Body of pancreas (tissue), 4 donors: Measurements from ENCODE around the gene LRRC73. TPM values are rescaled to one million over a fixed set of nuclear protein-coding genes. Genes with fewer than 3 reads are reported as not detected.

Experiments
- ATAC-seq: fragments of 150-250 bp; one replicate; pipeline ENCODE4 v1.9.1; 2016
- DNase-seq, 4 donors: peaks; one replicate each; pipeline ENCODE4 v3.0.0-alpha.2; 2019
- H3K27ac ChIP-seq, 4 donors: fragments of 200-600 bp; sonication (generic); 1 replicate in 3 of 4; 2 replicates in 1 of 4; pipeline versions ENCODE4 v1.5.1 to v1.6.1; 2016 to 2019; ENCODE audit warnings: mild to moderate bottlenecking in 1 of 4, mixed read lengths in 1 of 4, moderate library complexity in 1 of 4
- H3K27me3 ChIP-seq, 2 donors: fragments of 200-600 bp; sonication (generic); one replicate each; pipeline ENCODE4 v1.6.0; 2016; ENCODE audit warnings: mild to moderate bottlenecking in 1 of 2
- H3K36me3 ChIP-seq, 2 donors: fragments of 200-600 bp; sonication (generic); replicated peaks in 1 of 2; 2 replicates each; pipeline ENCODE4 v1.5.1; 2016; ENCODE audit warnings: low read depth in 2 of 2; ENCODE audit not compliant: insufficient read depth in 1 of 2
- H3K4me1 ChIP-seq: fragments of 200-600 bp; sonication (generic); one replicate; pipeline ENCODE4 v1.6.0; 2016
- H3K4me3 ChIP-seq, 2 donors: fragments of 200-600 bp; sonication (generic); 1 replicate in 1 of 2; 2 replicates in 1 of 2; pipeline ENCODE4 v1.5.1; 2016 to 2019
- H3K9me3 ChIP-seq, 3 donors: fragments of 200-600 bp; sonication (generic); 1 replicate in 2 of 3; 2 replicates in 1 of 3; pipeline ENCODE4 v1.5.1; 2016
- CTCF ChIP-seq, 7 experiments: fragments of 450-650 bp in 4 of 7; fragments of 200-600 bp in 3 of 7; sonication (generic) in 3 of 7; IDR thresholded peaks; one replicate each; pipeline ENCODE4 v1.5.1; 2016 to 2019; ENCODE audit warnings: antibody characterized with exemption in 7 of 7
- POLR2A ChIP-seq, 3 donors: fragments of 450-650 bp; IDR thresholded peaks; one replicate each; pipeline ENCODE4 v1.6.1; 2016; ENCODE audit warnings: antibody characterized with exemption in 3 of 3, mild to moderate bottlenecking in 2 of 3
- WGBS, 2 donors: methylation state at CpG; one replicate each; pipeline ENCODE4 v1.1.5; 2017; 5-methylcytosine and 5-hydroxymethylcytosine counted together
- intact Hi-C: fragments of 100-400 bp; cut with DNase I; formaldehyde crosslinking; loops from one replicate; pipeline ENCODE4 v1.15.1; 2023
- total RNA-seq, 2 donors: library from RNA; depleted of rRNA; stranded (reverse); fragments of >200 nt; gene quantifications; one replicate each; pipeline ENCODE4 v1.1.0, GENCODE V29; 2016

The LRRC73 gene
- total RNA-seq, 2 donors from 2014 or later: not detected

DNA sequence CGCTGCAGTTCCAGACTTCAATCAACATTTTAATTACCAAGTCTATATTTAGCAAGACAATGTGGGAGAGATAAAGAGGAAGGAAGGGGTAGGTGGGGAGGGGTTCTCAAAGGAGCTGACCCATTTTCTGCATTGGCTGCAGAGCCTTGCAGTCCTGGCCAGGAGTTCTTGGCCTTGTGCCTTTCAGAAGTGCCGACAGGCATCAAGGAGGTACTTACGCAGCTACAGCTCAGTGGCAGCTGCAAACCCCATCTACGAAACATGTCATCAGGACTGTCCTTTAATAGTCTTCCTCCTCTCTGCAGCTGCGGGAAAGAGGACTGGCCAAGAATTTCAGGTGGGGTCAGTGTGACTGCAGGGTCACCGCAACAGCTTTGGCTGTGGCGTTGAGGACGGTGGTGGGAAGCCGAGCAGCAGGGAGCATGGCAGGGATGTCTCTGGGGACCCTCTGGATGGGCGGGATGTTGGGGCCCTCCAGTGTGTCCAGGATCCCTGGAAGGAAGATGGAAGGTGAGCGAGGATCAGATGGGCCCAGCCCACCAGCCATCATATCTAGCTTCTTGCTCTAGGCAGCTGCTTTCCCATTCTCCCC, 1.8 kb upstream of the LRRC73 start:
- WGBS, 2 donors: 78 to 89% methylated on average over 11 of the region's 11 CpGs
- DNase-seq: no peak
- ATAC-seq: no peak
- H3K27ac ChIP-seq: no peak overlapping the region
- H3K36me3 ChIP-seq: peaks cover 3 to 20% of the 10 kb centered on the region in 2 donors
- TF ChIP-seq CTCF (IDR thresholded peaks at IDR 0.05) (no peak), POLR2A (IDR thresholded peaks at IDR 0.05) (no peak)
- intact Hi-C loops: no loop called here
- no peaks in the 10 kb centered on the region for H3K27me3 ChIP-seq
- no peak overlapping the region for H3K4me3 ChIP-seq
- peaks cover 42% of the 10 kb centered on the region for H3K4me1 ChIP-seq
- no peaks in the 10 kb centered on the region for H3K9me3 ChIP-seq

GRCh38 chr6:43510827-43511163, 649 bp upstream of the LRRC73 start:
- peak overlapping the region in 3 of 4 donors; percentile 50 to 71 (median 65) for H3K27ac ChIP-seq
- no peaks in the 10 kb centered on the region for H3K9me3 ChIP-seq
- DNase-seq: peak in 2 of 4 donors; percentile 31 to 42
- H3K4me1 ChIP-seq: peaks cover 42% of the 10 kb centered on the region
- ATAC-seq: no peak
- intact Hi-C loops: no loop called here
- WGBS, 2 donors: 64 to 73% methylated on average over 1 to 10 of the region's 10 CpGs
- TF ChIP-seq POLR2A (IDR thresholded peaks at IDR 0.05): no peak
- no peak for TF ChIP-seq CTCF (IDR thresholded peaks at IDR 0.05)
- H3K27me3 ChIP-seq: no peaks in the 10 kb centered on the region
- H3K4me3 ChIP-seq: no peak overlapping the region
- H3K36me3 ChIP-seq: peaks cover 3 to 20% of the 10 kb centered on the region in 2 donors

DNA sequence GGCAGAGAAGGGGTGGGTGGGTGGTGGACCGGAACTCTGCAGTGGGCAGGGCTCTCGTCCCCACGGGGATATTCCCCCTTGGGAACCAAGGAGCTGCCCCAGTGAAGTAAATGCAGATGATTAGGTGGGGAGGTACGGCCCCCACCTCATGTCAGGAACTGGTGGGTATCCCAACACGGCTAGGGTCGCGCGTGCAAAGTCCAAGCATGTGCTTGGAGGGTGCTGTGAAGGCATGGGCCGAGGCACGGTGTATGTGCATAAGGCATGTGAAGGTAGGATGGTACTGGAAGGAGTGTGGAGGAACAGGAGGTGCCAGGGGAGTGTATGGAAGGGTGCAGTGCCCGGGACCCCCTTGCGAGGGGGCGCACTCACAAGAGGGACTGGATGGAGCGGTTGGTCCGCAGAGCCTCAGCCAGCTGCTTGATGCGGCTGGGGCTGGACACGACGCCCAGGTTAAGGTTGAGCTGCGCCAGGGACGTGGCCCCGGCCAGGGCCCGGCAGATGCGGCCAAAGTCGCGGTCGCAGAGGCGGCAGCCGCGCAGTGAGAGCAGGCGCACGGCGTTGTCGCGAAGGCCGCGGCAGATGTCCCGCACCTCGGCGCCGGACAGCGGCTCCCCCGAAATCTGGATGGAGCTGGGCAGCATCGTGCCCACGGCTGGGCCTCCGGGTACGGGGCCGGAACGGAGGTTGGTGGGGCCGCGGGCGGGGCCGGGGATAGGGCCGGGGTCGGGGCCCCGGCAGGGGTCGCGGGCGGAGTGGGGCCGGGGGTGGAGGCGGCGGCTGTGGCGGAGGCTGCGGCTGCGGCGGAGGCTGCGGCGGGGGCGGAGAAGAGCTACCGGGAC, 783 bp downstream of the LRRC73 start:
- H3K4me3 ChIP-seq: peak overlapping the region in 1 of 2 donors; percentile 64
- intact Hi-C loops: loop anchor here (5.0 to 10.0 kb wide), 2 partner anchors 57 to 255 kb away; no protein-coding TSS in a partner anchor
- no peak for TF ChIP-seq POLR2A (IDR thresholded peaks at IDR 0.05)
- no peak for TF ChIP-seq CTCF (IDR thresholded peaks at IDR 0.05)
- H3K4me1 ChIP-seq: peaks cover 27% of the 10 kb centered on the region
- DNase-seq (no peak), ATAC-seq (peak; percentile 3)
- H3K27me3 ChIP-seq: no peaks in the 10 kb centered on the region
- peaks cover under 1 to 24% of the 10 kb centered on the region in 2 donors for H3K36me3 ChIP-seq
- peak overlapping the region in 3 of 4 donors; percentile 50 to 71 (median 65) for H3K27ac ChIP-seq
- WGBS, 2 donors: 11 to 19% methylated on average over 26 to 55 of the region's 69 CpGs
- no peaks in the 10 kb centered on the region for H3K9me3 ChIP-seq

DNA sequence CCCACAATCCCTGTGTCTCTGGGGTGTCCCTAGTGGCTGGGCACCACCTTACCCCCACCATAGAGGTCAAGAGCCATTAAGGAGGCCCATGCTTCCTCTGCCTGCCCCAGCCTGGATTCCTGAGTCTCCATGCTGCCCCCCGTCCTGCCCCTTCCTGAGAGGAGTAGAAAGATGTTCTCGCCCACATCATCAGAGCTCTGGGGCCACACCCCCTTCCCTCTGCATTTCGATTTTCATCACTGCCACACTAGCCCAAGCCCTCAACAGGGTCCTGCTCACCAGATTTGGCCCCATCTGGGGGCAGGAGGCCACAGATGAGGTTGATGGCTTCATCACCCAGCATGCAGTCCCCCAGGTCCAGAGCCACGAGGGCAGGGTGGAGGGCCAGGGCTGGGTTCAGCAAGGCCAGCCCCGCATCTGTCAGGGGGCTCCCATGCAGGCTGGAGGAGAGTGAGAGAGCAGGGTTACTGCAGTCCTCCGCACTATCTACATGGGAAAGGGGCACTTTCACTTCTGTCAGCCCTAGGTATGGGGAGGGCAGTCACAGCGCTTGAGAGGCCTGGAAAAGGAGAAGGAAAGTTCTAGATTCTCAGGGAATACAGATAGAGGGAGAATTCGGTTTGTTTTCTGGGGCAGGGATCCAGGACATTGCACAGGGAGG, 1.5 kb downstream of the LRRC73 start:
- no peaks in the 10 kb centered on the region for H3K27me3 ChIP-seq
- WGBS, 2 donors: 72 to 73% methylated on average over 6 to 8 of the region's 8 CpGs
- H3K4me1 ChIP-seq: peaks cover 23% of the 10 kb centered on the region
- H3K36me3 ChIP-seq: peaks cover 0 to 25% of the 10 kb centered on the region in 2 donors
- intact Hi-C loops: loop anchor here (5.0 to 10.0 kb wide), 2 partner anchors 56 to 254 kb away; no protein-coding TSS in a partner anchor
- H3K4me3 ChIP-seq: no peak overlapping the region
- H3K27ac ChIP-seq: no peak overlapping the region
- ATAC-seq: no peak
- H3K9me3 ChIP-seq: no peaks in the 10 kb centered on the region
- no peak for DNase-seq
- no peak for TF ChIP-seq POLR2A (IDR thresholded peaks at IDR 0.05)
- no peak for TF ChIP-seq CTCF (IDR thresholded peaks at IDR 0.05)
